PC-3 (cell line): ENCODE data around the gene SHROOM3. TPM values are rescaled to one million over a fixed set of nuclear protein-coding genes. Genes with fewer than 3 reads are reported as not detected.
A peak's percentile ranks its signal among the peaks of the same experiment; 100 is the strongest.

Experiments used
- ATAC-seq: fragments of 200-7000 bp; cut with Tn5 transposase; 2 replicates; pipeline ENCODE4 v1.9.1; 2020; ENCODE audit warnings: mild to moderate bottlenecking, moderate library complexity
- BruUV-seq: library from RNA; stranded (reverse); fragments of 400-500 nt; replicated peaks from 2 replicates; lab custom pipeline; 2021; lab: Mats Ljungman, UMichigan
- CTCF ChIA-PET: fragments of 300-600 bp; sonication (Branson Sonifier 250); formaldehyde crosslinking; loops from one replicate; lab custom pipeline; 2022; ENCODE audit warnings: antibody characterized with exemption; lab: Charles Lee
- POLR2A ChIA-PET: fragments of 300-600 bp; sonication (Branson Sonifier 250); formaldehyde crosslinking; loops from one replicate; lab custom pipeline; 2022; ENCODE audit warnings: antibody characterized with exemption; ENCODE audit not compliant: unreplicated experiment; lab: Charles Lee
- DNase-seq: peaks from one replicate; pipeline ENCODE4 v3.0.0-alpha.2; 2015
- H2AFZ ChIP-seq: fragments of 300-600 bp; sonication (generic); 2 replicates; pipeline ENCODE4 v1.6.0; 2016; ENCODE audit warnings: antibody characterized with exemption, low read length
- H3F3A ChIP-seq: fragments of 300-600 bp; sonication (generic); one replicate; pipeline ENCODE4 v1.6.0; 2017; ENCODE audit warnings: antibody characterized with exemption, low read length, control low read depth, mild to moderate bottlenecking; ENCODE audit not compliant: unreplicated experiment
- H3K27ac ChIP-seq: fragments of 300-600 bp; sonication (generic); 2 replicates; pipeline ENCODE4 v1.5.1; 2016; ENCODE audit warnings: mild to moderate bottlenecking, low read length
- H3K27me3 ChIP-seq: fragments of 300-600 bp; sonication (generic); 2 replicates; pipeline ENCODE4 v1.6.1; 2016; ENCODE audit warnings: low read length, mixed read lengths
- H3K36me3 ChIP-seq: fragments of 300-600 bp; sonication (generic); 2 replicates; pipeline ENCODE4 v1.6.1; 2016; ENCODE audit warnings: low read depth, mixed run types, low read length, mixed read lengths
- H3K4me1 ChIP-seq: fragments of 300-600 bp; sonication (generic); 2 replicates; pipeline ENCODE4 v1.5.1; 2016; ENCODE audit warnings: low read length; ENCODE audit not compliant: insufficient read depth
- H3K4me2 ChIP-seq: fragments of 300-600 bp; sonication (generic); 2 replicates; pipeline ENCODE4 v1.6.0; 2016; ENCODE audit warnings: low read length
- H3K4me3 ChIP-seq: fragments of 300-600 bp; sonication (generic); 2 replicates; pipeline ENCODE4 v1.5.1; 2016; ENCODE audit warnings: mild to moderate bottlenecking, low read length, mixed read lengths
- H3K79me2 ChIP-seq: fragments of 300-600 bp; sonication (generic); 2 replicates; pipeline ENCODE4 v1.6.1; 2017; ENCODE audit warnings: low read length, mixed read lengths
- H3K9ac ChIP-seq: fragments of 300-600 bp; sonication (generic); 2 replicates; pipeline ENCODE4 v1.6.0; 2016; ENCODE audit warnings: mild to moderate bottlenecking, low read length
- H3K9me2 ChIP-seq: fragments of 300-600 bp; sonication (generic); replicated peaks from 2 replicates; pipeline ENCODE4 v1.6.1; 2016; ENCODE audit warnings: mixed run types, low read length, mixed read lengths
- H3K9me3 ChIP-seq: fragments of 300-600 bp; sonication (generic); 2 replicates; pipeline ENCODE4 v1.6.1; 2016; ENCODE audit warnings: low read length, mixed read lengths
- H4K20me1 ChIP-seq: fragments of 300-600 bp; sonication (generic); 2 replicates; pipeline ENCODE4 v1.6.1; 2016; ENCODE audit warnings: low read length, mixed read lengths
- EZH2 ChIP-seq: fragments of 300-600 bp; sonication (generic); IDR thresholded peaks from one replicate; pipeline ENCODE4 v1.6.1; 2017; ENCODE audit warnings: antibody characterized with exemption, mild to moderate bottlenecking, low read length; ENCODE audit not compliant: unreplicated experiment
- EZH2phosphoT487 ChIP-seq: fragments of 300-600 bp; sonication (generic); IDR thresholded peaks from 2 replicates; pipeline ENCODE4 v1.6.1; 2018; ENCODE audit warnings: mild to moderate bottlenecking, antibody characterized with exemption, low read length, borderline replicate concordance
- intact Hi-C: fragments of 100-400 bp; cut with micrococcal nuclease; formaldehyde crosslinking; loops from 2 replicates; pipeline ENCODE4 v1.9.0; 2023
- microRNA-seq: library from miRNA; unstranded; fragments of <30 nt; microRNA quantifications from one replicate; pipeline ENCODE4 v1.1.0, GENCODE V29; 2020; ENCODE audit not compliant: unreplicated experiment
- total RNA-seq: library from RNA; depleted of rRNA; stranded (reverse); fragments of >200 nt; gene quantifications from 2 replicates; pipeline ENCODE4 v1.2.3, GENCODE V29; 2014; rRNA removed
- TF ChIP-seq, protein P1 (sequence below): fragments of 300-600 bp; sonication (generic); conservative IDR thresholded peaks from 2 replicates; pipeline ENCODE4 v1.5.1; 2017; ENCODE audit warnings: antibody characterized with exemption, low read depth, mild to moderate bottlenecking, low read length

SHROOM3 gene
- total RNA-seq, 1 experiment from 2014 or later, result 27.8 TPM

DNA sequence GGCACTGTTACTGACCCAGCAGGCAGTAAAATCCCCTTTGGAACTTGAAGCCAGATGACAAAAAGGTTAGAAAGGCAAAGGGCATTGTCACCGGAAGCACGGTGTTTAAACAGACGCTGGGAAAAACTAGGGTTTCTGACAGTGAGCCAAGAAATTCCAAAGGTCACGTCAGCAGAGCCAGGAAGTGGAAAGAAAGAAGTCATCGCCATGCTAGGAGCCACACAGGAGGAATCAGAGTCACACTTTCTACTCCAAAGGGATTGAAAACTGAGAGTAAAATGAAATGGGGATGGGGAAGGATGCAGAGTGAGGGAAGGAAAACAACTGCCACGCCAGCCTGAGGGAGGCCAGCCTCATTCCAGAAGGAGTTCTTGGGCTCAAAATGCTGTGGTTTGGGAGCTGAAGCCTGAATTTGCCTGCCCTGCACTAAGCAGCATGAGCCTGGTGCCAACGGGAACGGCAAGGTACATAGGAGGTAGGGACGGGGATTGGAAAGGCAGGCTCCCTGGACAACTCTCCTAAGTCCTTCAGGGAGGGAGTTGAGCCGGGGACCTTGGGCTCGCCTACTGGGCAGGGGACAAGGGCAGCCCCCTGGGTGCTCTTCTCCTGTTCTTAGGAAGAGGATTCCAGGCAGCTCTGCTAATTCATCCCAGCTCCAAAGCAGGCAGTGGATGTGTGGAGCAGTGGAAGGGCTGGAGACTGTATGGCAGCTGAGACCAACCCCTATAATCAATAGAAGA is 396.1 kb downstream of the SHROOM3 start:
- no peaks in the 10 kb centered on the region for H3K9me3 ChIP-seq
- H3K4me3 ChIP-seq, result no peak overlapping the region
- H3K36me3 ChIP-seq, result no peaks in the 10 kb centered on the region
- H3F3A ChIP-seq, result no peaks in the 10 kb centered on the region
- H3K27me3 ChIP-seq, result no peaks in the 10 kb centered on the region
- POLR2A ChIA-PET, result no interaction called here
- H3K9me2 ChIP-seq, result no peaks in the 10 kb centered on the region
- peak; percentile 80 for DNase-seq
- BruUV-seq, result no TSS peak
- CTCF ChIA-PET, result no interaction called here
- H3K79me2 ChIP-seq, result no peaks in the 10 kb centered on the region
- TF ChIP-seq EZH2, result no peak
- TF ChIP-seq, protein P1, sequence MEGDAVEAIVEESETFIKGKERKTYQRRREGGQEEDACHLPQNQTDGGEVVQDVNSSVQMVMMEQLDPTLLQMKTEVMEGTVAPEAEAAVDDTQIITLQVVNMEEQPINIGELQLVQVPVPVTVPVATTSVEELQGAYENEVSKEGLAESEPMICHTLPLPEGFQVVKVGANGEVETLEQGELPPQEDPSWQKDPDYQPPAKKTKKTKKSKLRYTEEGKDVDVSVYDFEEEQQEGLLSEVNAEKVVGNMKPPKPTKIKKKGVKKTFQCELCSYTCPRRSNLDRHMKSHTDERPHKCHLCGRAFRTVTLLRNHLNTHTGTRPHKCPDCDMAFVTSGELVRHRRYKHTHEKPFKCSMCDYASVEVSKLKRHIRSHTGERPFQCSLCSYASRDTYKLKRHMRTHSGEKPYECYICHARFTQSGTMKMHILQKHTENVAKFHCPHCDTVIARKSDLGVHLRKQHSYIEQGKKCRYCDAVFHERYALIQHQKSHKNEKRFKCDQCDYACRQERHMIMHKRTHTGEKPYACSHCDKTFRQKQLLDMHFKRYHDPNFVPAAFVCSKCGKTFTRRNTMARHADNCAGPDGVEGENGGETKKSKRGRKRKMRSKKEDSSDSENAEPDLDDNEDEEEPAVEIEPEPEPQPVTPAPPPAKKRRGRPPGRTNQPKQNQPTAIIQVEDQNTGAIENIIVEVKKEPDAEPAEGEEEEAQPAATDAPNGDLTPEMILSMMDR, result no peak
- TF ChIP-seq EZH2phosphoT487, result no peak
- intact Hi-C loops, result no loop called here
- ATAC-seq, result peak; percentile 62
- H2AFZ ChIP-seq, result peak overlapping the region; percentile 72
- H3K4me2 ChIP-seq, result peak overlapping the region; percentile 70
- H3K9ac ChIP-seq, result 0 out of 2 replicates have a peak overlapping the region, but pooled peaks have one; percentile 30
- H3K4me1 ChIP-seq, result peaks cover 12% of the 10 kb centered on the region
- peak overlapping the region; percentile 60 for H3K27ac ChIP-seq
- no peaks in the 10 kb centered on the region for H4K20me1 ChIP-seq

DNA sequence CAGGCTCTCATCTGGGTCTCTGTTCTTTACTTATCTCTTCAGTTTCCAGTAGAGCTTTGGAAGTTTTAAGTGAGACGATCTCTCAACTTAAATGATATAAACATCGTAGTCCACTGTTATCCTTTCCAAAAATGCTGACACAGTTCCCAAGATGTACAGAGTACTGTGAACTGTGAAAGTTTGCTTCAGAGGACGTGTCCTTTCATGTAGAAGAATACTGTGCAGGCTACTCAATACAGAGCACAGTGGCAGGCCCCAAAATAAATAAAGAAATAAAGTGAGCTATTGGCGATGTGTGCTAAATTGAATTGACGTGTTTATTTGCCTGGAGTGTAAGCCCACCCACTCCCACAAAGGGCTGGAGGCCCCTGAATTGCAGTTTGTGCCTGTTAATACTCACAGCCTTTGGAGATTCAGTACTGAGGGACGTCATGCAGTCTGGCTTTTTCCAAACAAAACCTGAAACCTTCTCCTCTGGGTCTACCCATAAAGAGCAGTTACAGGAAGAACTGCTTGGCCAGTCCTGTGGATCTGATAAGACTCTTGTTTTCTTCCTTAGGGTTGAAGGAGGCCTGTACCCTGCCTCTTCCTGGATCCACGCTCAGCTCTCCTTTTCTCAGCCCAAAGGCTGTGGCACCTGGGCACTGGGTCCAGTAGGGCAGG is 396.8 kb downstream of the SHROOM3 start:
- TF ChIP-seq, protein P1, result no peak
- H4K20me1 ChIP-seq, result no peaks in the 10 kb centered on the region
- intact Hi-C loops, result no loop called here
- no peaks in the 10 kb centered on the region for H3K9me3 ChIP-seq
- no peak overlapping the region for H3K4me3 ChIP-seq
- H3K79me2 ChIP-seq, result no peaks in the 10 kb centered on the region
- no peaks in the 10 kb centered on the region for H3K9me2 ChIP-seq
- BruUV-seq, result no TSS peak
- no peak overlapping the region for H3K4me2 ChIP-seq
- no peak for DNase-seq
- H3K27ac ChIP-seq, result peak overlapping the region; percentile 60; the same call in 1 of the 2 replicates
- no peaks in the 10 kb centered on the region for H3K36me3 ChIP-seq
- H2AFZ ChIP-seq, result no peak overlapping the region
- no peaks in the 10 kb centered on the region for H3F3A ChIP-seq
- H3K27me3 ChIP-seq, result no peaks in the 10 kb centered on the region
- ChIA-PET CTCF (no interaction called here), POLR2A (no interaction called here)
- ATAC-seq, result no peak
- peaks cover 12% of the 10 kb centered on the region for H3K4me1 ChIP-seq
- H3K9ac ChIP-seq, result no peak overlapping the region

Small RNAs within 50 kb of the gene (microRNA-seq; reads per million reads assigned to microRNA genes)
- gene MIR4450, result not detected
- not detected for gene MIR548AH

Other genes with a start within 250 kb of the SHROOM3 start
- gene SCARB2, start 221.4 kb upstream of the SHROOM3 start, total RNA-seq, result 40.6 and 56.3 TPM in 2 replicates
- gene FAM47E, start 183.5 kb upstream of the SHROOM3 start, total RNA-seq, result 0.91 and 0.98 TPM in 2 replicates
- gene STBD1, start 128.5 kb upstream of the SHROOM3 start, total RNA-seq, result 7.3 and 10.9 TPM in 2 replicates
- gene CCDC158, start 14.1 kb upstream of the SHROOM3 start, total RNA-seq, result not detected in 2 replicates